Measurements from ENCODE around the gene DLG2. TPM values are rescaled to one million over a fixed set of nuclear protein-coding genes. Genes with fewer than 3 reads are reported as not detected.

DLG2 gene
- total RNA-seq, 4 donors from 2014 or later: 2.9 to 30.2 (median 22.6) TPM

DNA sequence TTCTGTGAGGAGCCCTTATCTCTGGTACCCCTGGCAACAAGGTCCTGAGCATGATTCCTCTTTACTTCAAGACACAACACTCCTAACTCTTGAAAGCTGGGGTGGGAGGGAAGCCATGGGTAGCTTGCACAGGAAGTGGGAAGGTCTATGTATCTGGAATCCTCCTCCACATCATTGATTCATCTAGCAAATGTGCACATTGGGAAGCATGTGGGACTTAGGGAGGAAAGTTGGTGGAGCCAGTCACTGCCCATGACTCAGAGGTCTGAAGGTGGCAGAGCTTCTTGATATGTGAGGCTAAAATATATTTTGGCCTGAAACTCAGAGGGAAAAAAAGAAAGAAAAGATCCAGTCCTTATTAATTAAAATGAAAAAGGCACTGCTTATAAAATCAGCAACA is 1000.9 kb downstream of the DLG2 start:
- TF ChIP-seq, protein P1, sequence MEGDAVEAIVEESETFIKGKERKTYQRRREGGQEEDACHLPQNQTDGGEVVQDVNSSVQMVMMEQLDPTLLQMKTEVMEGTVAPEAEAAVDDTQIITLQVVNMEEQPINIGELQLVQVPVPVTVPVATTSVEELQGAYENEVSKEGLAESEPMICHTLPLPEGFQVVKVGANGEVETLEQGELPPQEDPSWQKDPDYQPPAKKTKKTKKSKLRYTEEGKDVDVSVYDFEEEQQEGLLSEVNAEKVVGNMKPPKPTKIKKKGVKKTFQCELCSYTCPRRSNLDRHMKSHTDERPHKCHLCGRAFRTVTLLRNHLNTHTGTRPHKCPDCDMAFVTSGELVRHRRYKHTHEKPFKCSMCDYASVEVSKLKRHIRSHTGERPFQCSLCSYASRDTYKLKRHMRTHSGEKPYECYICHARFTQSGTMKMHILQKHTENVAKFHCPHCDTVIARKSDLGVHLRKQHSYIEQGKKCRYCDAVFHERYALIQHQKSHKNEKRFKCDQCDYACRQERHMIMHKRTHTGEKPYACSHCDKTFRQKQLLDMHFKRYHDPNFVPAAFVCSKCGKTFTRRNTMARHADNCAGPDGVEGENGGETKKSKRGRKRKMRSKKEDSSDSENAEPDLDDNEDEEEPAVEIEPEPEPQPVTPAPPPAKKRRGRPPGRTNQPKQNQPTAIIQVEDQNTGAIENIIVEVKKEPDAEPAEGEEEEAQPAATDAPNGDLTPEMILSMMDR (IDR thresholded peaks at IDR 0.05): no peak
- no peak for TF ChIP-seq POLR2A (IDR thresholded peaks at IDR 0.05)
- H3K4me3 ChIP-seq: no peak overlapping the region
- H3K9me3 ChIP-seq: no peaks in the 10 kb centered on the region
- DNase-seq: no peak
- H3K27ac ChIP-seq: no peak overlapping the region
- H3K27me3 ChIP-seq: no peaks in the 10 kb centered on the region
- H3K4me1 ChIP-seq: no peaks in the 10 kb centered on the region
- intact Hi-C loops (cut with DNase I; ENCODE audit: low total_unique reads): no loop called here
- no peaks in the 10 kb centered on the region for H3K36me3 ChIP-seq

DNA sequence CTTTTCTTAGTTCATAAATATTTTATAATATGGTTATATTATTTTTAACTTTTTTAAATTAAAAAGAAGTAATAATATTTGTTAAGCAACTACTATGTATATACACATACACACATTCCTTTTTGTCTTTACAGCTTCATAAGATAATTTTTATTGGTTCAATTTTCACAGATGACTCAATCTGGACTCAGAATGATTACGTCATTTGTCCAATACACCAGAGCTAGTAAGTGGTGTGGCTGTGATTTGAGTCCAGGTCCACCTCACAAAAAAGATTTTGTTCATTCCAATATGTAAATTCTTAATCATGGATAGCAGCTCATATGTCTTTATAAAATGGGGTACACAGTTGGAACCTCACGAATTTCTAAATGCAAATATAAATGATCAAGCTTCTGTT is 1014.5 kb downstream of the DLG2 start:
- Histone ChIP-seq H3K27me3 (no peaks in the 10 kb centered on the region), H3K27ac (no peak overlapping the region), H3K9me3 (no peaks in the 10 kb centered on the region), H3K36me3 (no peaks in the 10 kb centered on the region), H3K4me1 (no peaks in the 10 kb centered on the region), H3K4me3 (no peak overlapping the region)
- intact Hi-C loops (cut with DNase I; ENCODE audit: low total_unique reads): no loop called here
- TF ChIP-seq, protein P1 (IDR thresholded peaks at IDR 0.05): no peak
- no peak for TF ChIP-seq POLR2A (IDR thresholded peaks at IDR 0.05)
- no peak for DNase-seq

DNA sequence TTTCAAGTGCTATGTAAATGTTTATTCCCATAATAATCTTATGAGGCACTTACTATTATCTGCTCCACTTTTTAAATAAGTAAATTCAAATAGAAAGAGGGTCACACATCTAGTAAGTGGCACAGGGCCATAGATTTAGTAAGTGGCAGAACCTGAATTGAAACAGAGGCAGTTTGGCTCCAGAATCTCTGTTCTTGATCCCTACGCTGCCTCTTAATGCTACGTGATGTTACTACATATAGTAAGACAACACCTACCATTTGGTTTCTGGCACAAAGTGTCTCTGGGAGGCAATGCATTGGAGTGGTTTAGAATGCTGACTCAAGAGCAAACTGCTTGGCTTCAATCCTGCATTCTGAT is 1018.3 kb downstream of the DLG2 start:
- no peak for DNase-seq
- Histone ChIP-seq H3K4me3 (no peak overlapping the region), H3K27ac (no peak overlapping the region), H3K9me3 (no peaks in the 10 kb centered on the region), H3K36me3 (no peaks in the 10 kb centered on the region), H3K4me1 (no peaks in the 10 kb centered on the region), H3K27me3 (no peaks in the 10 kb centered on the region)
- TF ChIP-seq POLR2A (IDR thresholded peaks at IDR 0.05): no peak
- TF ChIP-seq, protein P1 (IDR thresholded peaks at IDR 0.05): no peak
- intact Hi-C loops (cut with DNase I; ENCODE audit: low total_unique reads): no loop called here

DNA sequence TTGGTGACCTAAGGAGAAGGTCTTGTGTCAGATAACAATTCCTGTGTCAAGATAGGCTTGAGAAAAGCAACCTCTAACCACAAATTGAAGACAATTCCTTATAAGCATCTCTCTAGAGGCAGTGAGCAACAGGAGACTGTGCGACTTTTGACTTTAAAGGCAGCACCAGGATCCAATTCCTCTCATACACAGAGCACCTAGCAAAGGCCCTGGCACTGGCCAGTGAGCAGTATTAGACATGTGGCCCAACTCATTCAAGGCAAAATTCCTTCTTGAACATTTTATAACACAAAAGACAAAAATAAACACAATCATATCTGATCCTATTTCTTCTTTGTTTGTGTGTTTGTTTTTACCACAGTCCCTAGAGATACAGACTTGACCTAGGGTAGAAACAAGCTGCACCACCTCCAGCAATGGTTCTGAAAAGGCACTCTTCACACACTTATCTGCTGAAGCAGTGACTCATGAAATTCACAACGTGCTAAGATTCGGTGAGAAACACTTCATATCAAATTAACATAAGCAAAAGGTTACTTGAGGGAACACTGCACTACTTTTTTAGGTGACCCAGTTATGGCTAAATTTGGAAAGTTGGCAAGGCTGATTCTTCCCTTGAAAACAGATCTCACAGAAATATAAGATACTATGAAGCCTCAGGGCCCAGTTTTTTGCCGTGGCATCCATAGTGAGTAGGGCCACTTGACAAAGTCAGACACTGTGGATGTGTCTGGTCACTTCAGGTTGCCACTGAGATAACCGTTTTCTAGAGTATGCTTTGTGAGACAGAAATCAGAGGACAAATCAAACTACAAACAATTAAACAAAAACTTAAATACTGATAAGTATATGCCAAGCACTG is 1018.9 kb downstream of the DLG2 start:
- intact Hi-C loops (cut with DNase I; ENCODE audit: low total_unique reads): no loop called here
- Histone ChIP-seq H3K9me3 (no peaks in the 10 kb centered on the region), H3K27me3 (no peaks in the 10 kb centered on the region), H3K4me3 (no peak overlapping the region), H3K36me3 (no peaks in the 10 kb centered on the region), H3K4me1 (no peaks in the 10 kb centered on the region), H3K27ac (no peak overlapping the region)
- no peak for DNase-seq
- TF ChIP-seq POLR2A (IDR thresholded peaks at IDR 0.05): no peak
- TF ChIP-seq, protein P1 (IDR thresholded peaks at IDR 0.05): no peak

DNA sequence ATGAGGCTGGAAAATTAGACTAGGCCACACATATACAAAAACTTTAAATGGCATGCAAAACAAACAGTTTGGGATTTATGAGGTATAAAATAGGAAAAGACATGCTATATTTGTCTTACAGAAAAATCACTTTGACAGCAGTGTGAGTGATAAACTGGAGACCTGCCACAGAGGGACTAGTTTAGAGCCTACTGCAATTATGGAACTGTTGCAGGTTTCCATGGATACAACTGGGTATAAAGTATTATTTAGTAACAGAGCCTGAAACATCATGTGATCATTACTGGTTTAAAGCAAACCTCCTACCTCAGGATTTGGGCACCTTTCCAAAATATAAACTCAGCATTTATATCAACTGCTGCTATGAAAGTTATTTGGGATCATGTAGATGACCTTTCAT is 1032.5 kb downstream of the DLG2 start:
- no peak for DNase-seq
- no peaks in the 10 kb centered on the region for H3K4me1 ChIP-seq
- no peaks in the 10 kb centered on the region for H3K36me3 ChIP-seq
- H3K27ac ChIP-seq: no peak overlapping the region
- TF ChIP-seq POLR2A (IDR thresholded peaks at IDR 0.05): no peak
- TF ChIP-seq, protein P1 (IDR thresholded peaks at IDR 0.05): no peak
- H3K27me3 ChIP-seq: no peaks in the 10 kb centered on the region
- no peaks in the 10 kb centered on the region for H3K9me3 ChIP-seq
- intact Hi-C loops (cut with DNase I; ENCODE audit: low total_unique reads): no loop called here
- H3K4me3 ChIP-seq: no peak overlapping the region

Measured in uterus (tissue), 4 donors.